RPMI7951 (cell line): ENCODE measurements around the gene TBX1. TPM values are rescaled to one million over a fixed set of nuclear protein-coding genes. Genes with fewer than 3 reads are reported as not detected.
A peak's percentile ranks its signal among the peaks of the same experiment; 100 is the strongest.

Experiments
- DNase-seq: peaks from one replicate; pipeline ENCODE4 v3.0.0-alpha.2; 2012; ENCODE audit warnings: low read depth
- total RNA-seq: library from RNA; depleted of rRNA; stranded (reverse); fragments of >200 nt; shearing (Covaris generic); gene quantifications from 2 replicates; pipeline ENCODE4 v1.2.3, GENCODE V29; 2014; rRNA removed

Gene TBX1
- not detected in 2 replicates for total RNA-seq

DNA sequence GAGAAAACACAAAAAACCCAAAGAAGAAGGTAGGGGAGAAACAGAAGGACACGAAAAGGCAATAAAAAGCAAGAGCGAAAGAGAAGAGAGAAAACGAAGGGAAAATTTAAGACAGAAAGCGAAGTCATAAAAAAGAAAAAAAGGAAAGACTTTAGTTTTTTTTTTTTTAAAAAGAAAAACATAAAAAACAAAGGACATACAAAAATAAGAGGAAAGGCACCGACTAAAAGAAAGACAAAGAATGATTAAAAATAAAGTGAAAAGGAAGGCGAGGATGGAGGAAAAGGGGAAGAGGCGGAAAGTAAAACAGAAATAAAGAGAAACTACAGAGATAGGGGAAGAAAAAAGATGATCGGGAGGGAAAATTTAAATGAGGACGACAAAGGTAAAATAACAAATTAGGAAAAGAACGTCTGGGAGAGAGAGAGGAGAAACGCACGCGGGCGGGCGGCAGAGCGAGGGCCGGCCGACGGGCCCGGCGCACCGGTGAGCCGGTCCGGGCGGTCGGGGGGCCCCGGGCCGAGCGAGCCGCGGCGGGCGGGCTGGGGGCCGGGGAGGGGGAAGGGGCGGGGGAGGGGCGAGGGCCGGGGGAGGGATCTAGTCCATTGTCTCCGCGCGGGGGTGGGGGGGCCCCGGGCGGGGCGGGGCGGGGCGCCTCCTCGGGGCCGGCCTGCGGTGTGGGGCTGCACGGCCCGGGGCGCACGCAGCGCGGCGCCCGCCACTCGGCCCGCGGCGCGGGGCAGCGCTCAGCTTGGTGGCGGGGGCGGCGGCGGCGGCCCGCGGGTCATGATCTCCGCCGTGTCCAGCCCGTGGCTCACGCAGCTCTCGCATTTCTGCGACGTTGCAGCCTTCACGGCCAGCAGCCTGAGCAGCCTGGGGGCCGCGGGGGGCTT, at the start of gene TBX1:
Gene TBX1, plus strand, starts transcription at position 721 of the 893 bp plus-strand sequence. Its CDS starts 66 bp downstream, at position 787.
- DNase-seq = no peak

DNA sequence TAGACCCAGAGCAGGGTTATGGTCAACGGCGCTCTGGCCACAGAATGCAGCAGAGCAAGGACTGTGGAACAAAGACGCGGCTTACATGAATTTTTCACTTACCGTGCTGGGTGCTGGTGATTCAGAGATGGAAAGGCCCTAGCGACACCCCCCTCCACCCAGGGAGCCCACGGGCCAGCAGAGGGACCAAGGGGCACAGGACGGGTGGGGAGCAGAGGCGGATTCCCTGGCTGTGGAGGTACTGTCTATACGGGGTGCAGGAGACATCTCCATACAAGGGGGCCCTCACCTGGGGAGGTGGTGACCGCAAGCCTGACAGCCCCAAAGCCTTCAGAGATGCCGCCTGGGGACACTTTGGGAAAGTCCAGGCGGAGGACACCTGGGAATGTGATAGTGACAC, 47.3 kb upstream of the TBX1 start:
- no peak for DNase-seq

DNA sequence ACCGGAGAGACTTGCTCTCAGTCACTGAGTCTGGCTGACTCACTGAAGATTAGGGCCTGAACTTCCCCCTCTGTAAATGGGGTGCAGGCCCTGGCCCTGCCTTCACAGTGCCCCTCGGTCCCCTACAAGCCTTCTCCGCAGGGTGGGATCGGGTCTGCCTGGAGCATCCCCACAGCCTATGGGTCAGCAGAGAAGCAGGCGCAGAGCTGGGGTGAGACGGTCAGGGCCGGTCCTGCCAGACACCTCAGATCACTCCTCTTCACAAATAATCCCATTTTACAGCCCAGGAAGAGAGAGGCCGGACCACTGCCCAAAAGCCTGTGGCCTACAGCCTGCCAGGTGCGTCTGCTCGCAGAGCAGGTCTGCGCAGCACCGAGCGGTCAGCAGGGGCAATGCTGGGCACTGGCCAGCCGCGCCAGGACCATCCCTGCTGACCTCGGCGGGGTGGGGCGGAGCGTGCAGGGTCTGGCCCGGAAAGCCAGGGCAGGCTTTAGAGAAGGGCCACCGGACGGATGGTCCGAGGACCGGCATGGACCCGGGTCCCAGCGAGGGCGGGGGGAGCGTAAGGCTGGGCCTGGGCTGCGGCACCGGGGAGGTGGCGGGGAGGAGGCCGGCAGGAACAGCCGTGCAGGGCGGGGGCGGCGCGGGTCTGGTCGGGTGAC, 46.8 kb upstream of the TBX1 start:
- DNase-seq = no peak

DNA sequence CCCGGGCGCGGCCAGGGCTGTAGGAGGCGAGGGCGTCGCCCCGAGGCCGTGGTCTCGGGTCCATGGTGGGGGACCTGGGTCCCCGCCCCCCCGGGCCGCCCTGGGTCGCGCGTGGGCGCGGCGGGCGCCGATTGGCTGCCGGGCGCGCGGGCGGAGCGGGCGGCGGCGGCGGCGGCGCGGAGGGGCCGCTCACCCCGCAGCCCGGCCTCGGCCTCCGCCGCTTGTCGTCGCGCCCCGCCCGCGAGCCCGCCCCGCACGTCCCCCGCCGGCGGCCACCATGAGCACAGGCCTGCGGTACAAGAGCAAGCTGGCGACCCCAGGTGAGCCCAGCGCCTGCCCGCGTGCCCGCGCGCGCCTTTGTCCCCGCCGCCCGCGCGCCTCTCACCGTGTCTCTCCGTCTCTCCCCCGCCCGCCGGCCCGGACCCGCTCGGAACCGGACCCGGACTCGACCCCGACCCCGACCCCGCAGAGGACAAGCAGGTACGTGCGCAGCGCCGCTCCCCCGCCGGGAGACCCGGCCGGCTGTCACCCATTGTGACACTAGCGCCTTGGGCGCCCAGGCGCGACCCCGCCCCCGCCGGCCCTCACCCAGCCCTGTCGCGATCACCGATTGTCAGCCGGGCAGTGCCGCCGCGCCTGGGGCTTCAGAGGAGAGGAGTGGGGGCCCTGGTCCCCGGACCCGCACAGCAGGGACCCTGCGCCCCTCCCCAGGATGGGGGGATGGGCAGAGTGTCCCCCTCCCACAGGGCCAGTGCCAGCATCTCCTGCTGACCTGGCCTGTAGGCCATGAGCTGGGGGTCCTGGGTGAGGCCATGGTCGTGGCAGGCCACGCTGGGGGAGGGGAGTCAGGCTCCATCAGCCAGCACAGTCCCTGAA, 46.0 kb upstream of the TBX1 start, which contains the start of gene SEPTIN5:
Gene SEPTIN5, plus strand, starts transcription at position 192 of the 876 bp plus-strand sequence. Its CDS starts 86 bp downstream, at position 278.
- DNase-seq = no peak

DNA sequence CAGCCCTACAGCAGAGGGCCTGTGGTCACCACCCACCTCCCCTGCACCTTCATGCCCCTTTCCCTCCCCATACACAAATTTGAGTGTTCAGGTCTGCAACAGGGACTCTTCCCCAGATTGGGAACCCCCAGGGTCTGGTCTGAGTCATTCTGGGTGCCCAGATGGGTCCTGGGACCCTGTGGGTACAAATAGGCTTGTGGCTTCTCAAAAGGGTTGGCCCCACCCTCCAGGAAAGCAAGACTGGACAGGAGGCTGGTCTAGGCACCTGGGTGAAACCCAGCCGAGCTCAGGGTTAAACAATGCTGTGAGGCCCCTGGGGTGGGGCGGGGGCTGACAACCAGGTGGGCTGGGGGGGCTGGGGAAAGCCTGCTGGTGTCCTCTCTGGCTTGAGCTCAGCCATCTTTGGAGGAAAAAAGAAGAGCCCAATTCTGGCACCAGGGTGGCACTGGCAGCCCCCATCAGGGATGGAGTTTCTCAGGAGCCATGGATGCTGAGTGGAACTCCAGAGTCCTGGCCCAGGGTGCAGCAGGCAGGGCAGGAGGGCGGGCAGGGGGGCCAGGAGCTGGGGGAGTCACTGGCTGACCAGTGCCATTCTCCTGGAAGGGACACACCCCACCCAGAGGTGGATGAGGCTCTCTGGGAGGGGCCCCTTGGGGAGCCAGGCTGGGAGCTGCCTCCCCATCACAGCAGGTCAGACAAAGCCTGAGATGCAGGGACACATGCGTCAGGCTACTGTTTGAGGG, 45.2 kb upstream of the TBX1 start:
- no peak for DNase-seq

DNA sequence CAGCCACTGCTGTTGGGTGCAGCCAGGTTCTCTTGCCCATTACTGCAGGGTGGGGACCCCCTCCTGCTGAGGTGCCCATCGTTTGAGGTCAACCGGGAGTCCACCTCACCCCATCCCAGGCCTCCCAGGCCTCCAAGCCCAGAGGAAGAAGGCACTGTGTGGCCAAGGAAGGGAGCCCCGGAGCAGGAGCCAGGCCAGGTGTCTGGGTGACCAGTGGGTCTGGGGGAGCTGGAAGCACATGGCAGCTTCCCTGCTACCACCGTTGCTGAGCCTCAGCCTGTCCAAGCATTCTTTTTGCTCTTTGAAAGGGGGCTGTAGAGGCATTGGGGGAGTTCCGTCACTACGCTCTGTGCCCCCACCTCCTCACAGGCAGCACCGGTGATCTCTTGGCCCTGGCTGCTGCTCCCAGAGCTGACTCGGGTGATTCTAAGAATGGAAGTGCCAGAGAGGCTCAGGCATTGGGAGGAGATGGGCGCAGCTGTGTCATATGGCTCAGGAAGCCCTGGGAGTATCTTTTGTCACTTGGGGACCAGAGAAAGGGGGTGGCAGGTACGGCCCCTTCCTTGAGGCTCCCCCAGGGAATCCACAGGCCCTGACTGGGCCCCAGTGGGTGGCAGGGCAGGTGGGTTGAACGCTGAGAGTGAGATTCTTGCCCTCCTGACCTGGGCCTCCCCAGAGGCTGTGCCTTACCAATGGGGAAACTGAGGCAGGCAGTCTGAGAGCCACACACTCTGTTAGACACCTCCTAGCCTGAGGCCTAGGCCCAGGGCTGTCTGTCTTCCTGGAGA, 44.3 kb upstream of the TBX1 start:
- no peak for DNase-seq

DNA sequence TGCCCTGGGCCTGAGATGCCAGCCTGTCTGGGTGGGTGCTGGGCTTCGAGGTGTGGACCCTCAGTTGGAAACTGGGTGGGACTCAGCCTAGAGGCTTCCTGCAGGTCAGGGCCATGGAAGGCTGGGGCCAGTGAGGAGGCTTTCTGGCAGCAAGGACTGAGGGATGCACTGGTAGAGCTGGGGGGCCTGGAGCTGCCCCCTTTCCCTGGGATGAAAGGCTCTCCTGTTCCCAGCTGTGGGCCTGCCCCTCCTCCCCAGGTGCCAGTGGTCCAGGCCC, 43.8 kb upstream of the TBX1 start:
- no peak for DNase-seq

DNA sequence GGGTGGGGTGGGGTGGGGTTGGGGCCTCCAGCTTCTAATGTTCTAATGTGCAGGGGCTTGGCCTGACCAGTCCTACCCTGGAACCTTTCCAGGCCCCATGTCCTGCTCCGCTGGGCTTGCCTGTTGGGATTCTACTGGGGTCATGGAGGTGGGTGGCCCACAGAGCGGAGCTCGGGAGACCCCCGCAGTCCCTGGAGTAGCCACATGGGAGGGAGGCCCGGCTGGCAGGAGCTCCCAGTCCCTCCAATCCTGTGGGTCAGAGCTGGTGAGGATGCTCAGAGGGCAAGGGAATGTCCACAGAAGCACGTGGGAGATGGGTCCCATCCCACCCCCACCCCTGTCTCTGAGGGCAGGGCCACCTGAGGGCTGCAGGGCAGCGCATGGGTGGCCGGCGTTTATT, 43.4 kb upstream of the TBX1 start:
- no peak for DNase-seq

DNA sequence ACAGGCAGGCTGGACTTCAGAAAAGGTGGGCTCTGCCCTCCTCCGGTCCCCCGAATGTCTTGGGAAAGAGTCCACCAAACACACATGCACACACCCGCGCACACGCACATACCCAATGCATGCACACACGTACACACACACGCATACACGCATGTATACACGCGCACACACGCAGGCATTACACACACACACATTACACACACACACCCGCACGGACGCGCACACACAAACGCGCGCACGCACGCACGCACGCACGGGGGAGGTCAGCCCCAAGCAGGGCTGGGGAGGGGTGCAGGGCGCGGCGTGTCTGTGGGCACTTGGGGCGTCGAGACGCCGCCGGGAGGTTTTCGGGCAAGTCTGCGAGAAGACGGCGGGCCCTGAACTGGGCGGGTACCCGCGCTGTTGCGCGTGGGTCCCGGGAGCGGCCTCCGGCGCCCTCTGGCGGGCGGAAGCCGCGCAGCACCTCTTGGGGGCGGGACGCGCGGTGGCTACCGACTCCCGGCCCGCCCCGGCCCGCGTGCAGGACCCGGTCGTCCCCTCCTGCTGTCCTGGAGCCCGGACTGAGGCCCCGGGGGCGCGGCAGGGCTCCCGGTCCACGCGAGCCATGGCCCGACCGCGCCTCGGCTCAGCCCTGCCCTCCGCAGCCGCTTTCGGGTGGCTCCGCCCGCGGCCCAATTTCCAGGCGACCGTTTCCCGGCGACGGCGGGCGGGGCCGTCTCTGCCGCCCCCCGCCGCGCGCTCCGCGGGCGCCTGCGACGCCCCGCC, 42.7 kb upstream of the TBX1 start:
- peak; percentile 58 for DNase-seq

DNA sequence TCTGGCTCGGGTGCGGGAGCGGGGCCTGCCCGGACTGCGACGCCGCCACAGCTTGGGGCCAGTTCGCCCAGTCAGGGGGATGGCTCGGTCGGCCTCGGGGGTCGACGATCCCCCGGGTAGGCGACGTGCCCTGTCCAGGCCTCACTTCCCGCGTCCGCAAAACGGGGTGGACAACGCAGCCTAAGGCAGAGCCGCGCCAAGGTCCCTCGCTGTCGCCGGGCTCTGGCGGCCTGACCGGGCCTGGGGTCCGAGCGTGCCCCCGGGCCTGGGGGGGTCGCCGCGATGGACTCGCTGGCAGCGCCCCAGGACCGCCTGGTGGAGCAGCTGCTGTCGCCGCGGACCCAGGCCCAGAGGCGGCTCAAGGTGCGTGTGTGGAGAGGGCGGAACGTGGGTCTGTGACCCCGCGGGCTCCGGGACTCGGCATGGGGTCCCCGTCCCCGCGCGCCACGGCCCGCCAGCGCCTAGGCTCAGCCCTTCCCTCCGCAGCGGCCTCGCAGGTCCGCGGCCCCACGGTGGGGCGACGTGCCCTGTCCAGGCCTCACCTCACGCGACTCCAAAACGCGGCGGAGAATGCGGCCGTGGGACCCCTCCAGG, 42.0 kb upstream of the TBX1 start:
- DNase-seq = no peak

DNA sequence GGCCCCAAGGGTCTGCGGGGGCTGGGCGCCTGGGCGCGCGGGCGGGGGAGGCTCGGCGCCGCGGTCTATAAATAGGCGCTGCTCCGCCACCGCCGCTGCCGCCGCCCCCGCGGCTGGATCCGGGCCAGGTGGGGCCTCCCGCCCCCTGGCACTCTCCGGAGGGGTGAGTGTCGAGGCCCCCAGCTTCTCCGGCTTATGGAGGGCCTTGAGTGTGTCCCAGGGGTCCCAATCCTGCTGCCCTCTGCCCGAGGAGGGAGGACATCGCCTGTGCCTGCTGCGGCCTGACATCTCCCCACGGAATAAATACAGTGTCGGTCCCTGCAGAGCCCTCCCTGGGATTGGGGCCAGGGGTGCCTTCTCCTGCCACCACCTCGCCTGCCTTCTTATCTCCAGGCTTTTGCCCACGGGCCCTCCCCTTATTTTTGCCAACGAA, 41.5 kb upstream of the TBX1 start:
- DNase-seq = no peak

DNA sequence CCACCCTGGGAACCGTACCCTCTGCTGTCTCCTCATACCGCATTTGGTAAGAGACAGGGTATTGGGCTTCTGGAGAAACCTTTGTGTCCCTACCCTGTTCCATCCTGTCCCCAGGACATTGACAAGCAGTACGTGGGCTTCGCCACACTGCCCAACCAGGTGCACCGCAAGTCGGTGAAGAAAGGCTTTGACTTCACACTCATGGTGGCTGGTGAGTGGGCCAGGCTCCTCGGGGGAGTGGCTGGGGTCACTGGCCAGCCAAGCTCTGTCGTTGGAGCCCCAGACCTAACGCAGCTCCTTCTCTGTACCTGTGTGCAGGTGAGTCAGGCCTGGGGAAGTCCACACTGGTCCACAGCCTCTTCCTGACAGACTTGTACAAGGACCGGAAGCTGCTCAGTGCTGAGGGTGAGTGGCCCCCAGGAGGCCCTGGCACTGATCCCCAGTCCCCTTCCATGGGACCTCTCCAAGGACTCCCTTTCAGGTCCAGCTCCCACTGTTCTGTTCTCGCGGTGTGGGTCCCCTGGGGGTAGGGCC, 41.0 kb upstream of the TBX1 start:
- DNase-seq = no peak

DNA sequence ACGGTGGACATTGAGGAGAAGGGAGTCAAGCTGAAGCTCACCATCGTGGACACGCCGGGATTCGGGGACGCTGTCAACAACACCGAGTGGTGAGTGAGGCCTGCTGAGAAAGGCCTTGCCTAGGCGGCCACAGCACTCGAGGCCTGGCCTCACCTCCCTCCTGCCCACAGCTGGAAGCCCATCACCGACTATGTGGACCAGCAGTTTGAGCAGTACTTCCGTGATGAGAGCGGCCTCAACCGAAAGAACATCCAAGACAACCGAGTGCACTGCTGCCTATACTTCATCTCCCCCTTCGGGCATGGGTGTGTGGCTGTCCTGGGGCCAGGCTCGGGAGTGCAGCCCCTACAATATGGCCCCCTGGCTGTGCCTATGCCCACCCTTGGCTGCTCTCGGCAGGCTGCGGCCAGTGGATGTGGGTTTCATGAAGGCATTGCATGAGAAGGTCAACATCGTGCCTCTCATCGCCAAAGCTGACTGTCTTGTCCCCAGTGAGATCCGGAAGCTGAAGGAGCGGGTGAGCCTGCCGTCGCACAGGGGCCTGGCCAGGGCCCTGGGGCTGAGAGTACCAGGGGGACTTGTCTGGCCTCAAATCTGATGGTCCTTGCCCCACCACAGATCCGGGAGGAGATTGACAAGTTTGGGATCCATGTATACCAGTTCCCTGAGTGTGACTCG, 40.3 kb upstream of the TBX1 start:
- no peak for DNase-seq

DNA sequence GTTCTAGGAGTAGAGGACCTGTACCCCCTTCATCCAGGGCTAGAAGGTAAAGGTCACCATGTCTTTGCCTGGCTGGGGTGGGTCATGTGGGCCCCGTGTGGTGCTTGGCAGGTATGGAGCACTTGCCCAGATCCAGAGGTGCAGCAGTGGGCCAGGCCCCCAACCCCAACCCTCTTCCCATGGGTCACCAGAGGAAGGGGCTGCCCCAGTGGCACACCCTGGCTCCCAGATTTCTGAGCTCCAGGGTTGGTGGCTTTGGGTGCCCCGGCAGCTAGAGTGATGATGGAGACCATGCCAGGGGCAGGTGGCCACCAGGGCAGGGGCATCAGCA, 39.6 kb upstream of the TBX1 start:
- DNase-seq = no peak

DNA sequence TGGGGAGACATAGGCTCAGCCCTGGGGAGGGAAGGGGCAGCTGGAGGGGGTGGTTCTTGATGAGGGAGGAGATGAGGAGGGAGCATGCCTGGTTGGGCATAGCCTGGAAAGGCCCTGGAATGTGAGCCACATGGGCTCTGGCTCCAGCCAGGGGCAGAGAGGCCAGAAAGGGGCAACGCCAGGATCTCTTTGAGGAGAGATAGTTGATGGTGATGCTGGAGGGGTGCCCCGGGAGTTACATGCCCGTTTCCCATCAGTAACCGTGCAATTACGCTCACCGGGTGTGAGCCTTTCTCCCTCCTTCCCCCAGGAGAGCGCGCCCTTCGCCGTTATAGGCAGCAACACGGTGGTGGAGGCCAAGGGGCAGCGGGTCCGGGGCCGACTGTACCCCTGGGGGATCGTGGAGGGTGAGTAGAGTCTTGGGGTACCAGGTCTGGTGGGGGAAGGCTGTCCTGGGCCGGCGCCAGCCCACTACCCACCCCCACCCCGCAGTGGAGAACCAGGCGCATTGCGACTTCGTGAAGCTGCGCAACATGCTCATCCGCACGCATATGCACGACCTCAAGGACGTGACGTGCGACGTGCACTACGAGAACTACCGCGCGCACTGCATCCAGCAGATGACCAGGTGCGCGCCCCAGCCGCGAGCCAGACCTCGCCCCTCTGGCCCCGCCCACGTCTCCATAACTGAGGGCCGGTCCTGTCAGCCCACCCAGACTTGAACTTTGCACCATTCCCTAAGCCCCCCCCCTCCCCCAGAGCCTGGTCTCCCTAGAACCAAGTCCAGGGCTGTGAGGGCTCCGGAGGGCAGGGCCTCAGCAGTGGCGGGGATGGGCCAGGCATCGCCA, 39.0 kb upstream of the TBX1 start:
- DNase-seq = no peak

DNA sequence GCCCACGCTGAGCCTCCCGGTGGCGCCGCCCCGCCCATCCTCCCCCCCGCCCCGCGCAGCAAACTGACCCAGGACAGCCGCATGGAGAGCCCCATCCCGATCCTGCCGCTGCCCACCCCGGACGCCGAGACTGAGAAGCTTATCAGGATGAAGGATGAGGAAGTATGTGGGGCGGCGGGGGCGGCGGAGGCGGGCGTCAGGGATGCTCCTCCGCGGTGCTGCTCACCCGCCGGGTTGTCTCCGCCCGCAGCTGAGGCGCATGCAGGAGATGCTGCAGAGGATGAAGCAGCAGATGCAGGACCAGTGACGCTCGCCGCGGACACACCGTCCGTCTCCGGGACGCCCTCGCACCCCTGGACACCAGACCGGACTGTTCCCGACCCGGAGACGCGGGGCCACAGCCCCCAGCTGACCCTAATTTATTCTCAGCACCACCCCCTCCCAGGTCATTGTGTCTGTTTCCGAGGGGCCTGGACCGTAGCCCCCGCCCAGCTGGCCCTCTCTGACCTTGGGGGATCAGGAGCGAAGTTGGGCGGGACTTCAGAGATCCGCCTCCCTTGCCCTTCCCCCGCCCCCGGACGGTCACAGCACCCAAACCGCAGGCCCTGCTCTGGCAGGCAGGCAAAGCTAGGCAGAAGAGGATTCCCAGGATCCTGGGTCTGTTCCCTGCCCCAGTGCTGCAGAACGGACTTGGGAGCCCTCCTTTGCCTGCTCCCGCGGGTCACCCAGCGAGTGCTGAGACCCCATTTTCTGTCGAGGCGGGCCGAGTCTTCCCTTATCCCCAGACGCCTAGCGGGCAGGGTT, 38.2 kb upstream of the TBX1 start:
- no peak for DNase-seq

DNA sequence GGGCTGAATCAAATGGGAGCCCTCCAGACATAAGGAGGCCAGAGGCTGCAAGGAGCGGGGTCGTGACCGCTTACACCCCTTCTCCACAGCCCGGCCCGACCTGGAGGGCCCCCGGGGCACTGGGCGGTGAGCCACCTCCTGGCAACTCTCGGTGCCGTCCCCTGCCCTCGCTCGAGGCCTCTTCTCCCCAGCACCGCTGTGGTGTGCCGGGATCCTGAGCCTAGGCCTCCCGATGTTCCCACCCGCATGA, 37.7 kb upstream of the TBX1 start:
- DNase-seq = no peak
